ENCODE data around the gene PNPLA3. TPM values are rescaled to one million over a fixed set of nuclear protein-coding genes. Genes with fewer than 3 reads are reported as not detected.

Gene PNPLA3
- total RNA-seq, 2 experiments from 2014 or later: not detected

- H3K27ac ChIP-seq (ENCODE audit: low read depth, low read length, poor library complexity, severe bottlenecking): no peak overlapping the region
- intact Hi-C loops (cut with micrococcal nuclease; ENCODE audit: unreplicated experiment): no loop called here
- ChIA-PET POLR2A (no interaction called here), CTCF (ENCODE audit: unreplicated experiment) (no interaction called here)
- no peak overlapping the region for H3K4me3 ChIP-seq (ENCODE audit: low read depth, low read length, poor library complexity, severe bottlenecking)
- no TSS peak for BruUV-seq (replicated peaks)
- no peak for TF ChIP-seq EZH2phosphoT487 (IDR thresholded peaks at IDR 0.05; ENCODE audit: borderline replicate concordance, low read depth, low read length)
- TF ChIP-seq, protein P1, sequence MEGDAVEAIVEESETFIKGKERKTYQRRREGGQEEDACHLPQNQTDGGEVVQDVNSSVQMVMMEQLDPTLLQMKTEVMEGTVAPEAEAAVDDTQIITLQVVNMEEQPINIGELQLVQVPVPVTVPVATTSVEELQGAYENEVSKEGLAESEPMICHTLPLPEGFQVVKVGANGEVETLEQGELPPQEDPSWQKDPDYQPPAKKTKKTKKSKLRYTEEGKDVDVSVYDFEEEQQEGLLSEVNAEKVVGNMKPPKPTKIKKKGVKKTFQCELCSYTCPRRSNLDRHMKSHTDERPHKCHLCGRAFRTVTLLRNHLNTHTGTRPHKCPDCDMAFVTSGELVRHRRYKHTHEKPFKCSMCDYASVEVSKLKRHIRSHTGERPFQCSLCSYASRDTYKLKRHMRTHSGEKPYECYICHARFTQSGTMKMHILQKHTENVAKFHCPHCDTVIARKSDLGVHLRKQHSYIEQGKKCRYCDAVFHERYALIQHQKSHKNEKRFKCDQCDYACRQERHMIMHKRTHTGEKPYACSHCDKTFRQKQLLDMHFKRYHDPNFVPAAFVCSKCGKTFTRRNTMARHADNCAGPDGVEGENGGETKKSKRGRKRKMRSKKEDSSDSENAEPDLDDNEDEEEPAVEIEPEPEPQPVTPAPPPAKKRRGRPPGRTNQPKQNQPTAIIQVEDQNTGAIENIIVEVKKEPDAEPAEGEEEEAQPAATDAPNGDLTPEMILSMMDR (conservative IDR thresholded peaks at IDR 0.05; ENCODE audit: low read length): no peak
- peaks cover 10% of the 10 kb centered on the region for H3K4me1 ChIP-seq (ENCODE audit: insufficient read depth, low read length, poor library complexity, severe bottlenecking)
- no peak for DNase-seq (ENCODE audit: low spot score)
- H3K4me2 ChIP-seq (ENCODE audit: low read length): no peak overlapping the region
- H2AFZ ChIP-seq (ENCODE audit: low read length): no peak overlapping the region
- H3K79me2 ChIP-seq (ENCODE audit: insufficient read depth, low read depth, low read length): peaks cover 26% of the 10 kb centered on the region
- H4K20me1 ChIP-seq (ENCODE audit: insufficient read depth, low read length): peaks cover 5% of the 10 kb centered on the region; the same call in 1 of the 2 replicates
- H3K9me3 ChIP-seq (ENCODE audit: low read length): no peaks in the 10 kb centered on the region
- H3K9me2 ChIP-seq (ENCODE audit: insufficient read depth, low read length): no peaks in the 10 kb centered on the region
- H3K36me3 ChIP-seq (ENCODE audit: insufficient read depth, low read length): no peaks in the 10 kb centered on the region
Measured at GRCh38 chr22:43951391-43951790, 27.8 kb downstream of the PNPLA3 start.

- TF ChIP-seq EZH2phosphoT487 (IDR thresholded peaks at IDR 0.05; ENCODE audit: borderline replicate concordance, low read depth, low read length): no peak
- TF ChIP-seq, protein P1 (conservative IDR thresholded peaks at IDR 0.05; ENCODE audit: low read length): no peak
- peaks cover 5% of the 10 kb centered on the region; the same call in 1 of the 2 replicates for H4K20me1 ChIP-seq (ENCODE audit: insufficient read depth, low read length)
- no peak overlapping the region for H3K4me3 ChIP-seq (ENCODE audit: low read depth, low read length, poor library complexity, severe bottlenecking)
- H3K4me1 ChIP-seq (ENCODE audit: insufficient read depth, low read length, poor library complexity, severe bottlenecking): peaks cover 15% of the 10 kb centered on the region
- no peak overlapping the region for H3K27ac ChIP-seq (ENCODE audit: low read depth, low read length, poor library complexity, severe bottlenecking)
- intact Hi-C loops (cut with micrococcal nuclease; ENCODE audit: unreplicated experiment): no loop called here
- CTCF ChIA-PET (ENCODE audit: unreplicated experiment): no interaction called here
- H2AFZ ChIP-seq (ENCODE audit: low read length): no peak overlapping the region
- no TSS peak for BruUV-seq (replicated peaks)
- H3K9me3 ChIP-seq (ENCODE audit: low read length): no peaks in the 10 kb centered on the region
- DNase-seq (ENCODE audit: low spot score): no peak
- POLR2A ChIA-PET: no interaction called here
- H3K36me3 ChIP-seq (ENCODE audit: insufficient read depth, low read length): no peaks in the 10 kb centered on the region
- H3K79me2 ChIP-seq (ENCODE audit: insufficient read depth, low read depth, low read length): peaks cover 32% of the 10 kb centered on the region
- no peaks in the 10 kb centered on the region for H3K9me2 ChIP-seq (ENCODE audit: insufficient read depth, low read length)
- no peak overlapping the region for H3K4me2 ChIP-seq (ENCODE audit: low read length)
Measured at GRCh38 chr22:43951966-43952365, 28.4 kb downstream of the PNPLA3 start.

DNA sequence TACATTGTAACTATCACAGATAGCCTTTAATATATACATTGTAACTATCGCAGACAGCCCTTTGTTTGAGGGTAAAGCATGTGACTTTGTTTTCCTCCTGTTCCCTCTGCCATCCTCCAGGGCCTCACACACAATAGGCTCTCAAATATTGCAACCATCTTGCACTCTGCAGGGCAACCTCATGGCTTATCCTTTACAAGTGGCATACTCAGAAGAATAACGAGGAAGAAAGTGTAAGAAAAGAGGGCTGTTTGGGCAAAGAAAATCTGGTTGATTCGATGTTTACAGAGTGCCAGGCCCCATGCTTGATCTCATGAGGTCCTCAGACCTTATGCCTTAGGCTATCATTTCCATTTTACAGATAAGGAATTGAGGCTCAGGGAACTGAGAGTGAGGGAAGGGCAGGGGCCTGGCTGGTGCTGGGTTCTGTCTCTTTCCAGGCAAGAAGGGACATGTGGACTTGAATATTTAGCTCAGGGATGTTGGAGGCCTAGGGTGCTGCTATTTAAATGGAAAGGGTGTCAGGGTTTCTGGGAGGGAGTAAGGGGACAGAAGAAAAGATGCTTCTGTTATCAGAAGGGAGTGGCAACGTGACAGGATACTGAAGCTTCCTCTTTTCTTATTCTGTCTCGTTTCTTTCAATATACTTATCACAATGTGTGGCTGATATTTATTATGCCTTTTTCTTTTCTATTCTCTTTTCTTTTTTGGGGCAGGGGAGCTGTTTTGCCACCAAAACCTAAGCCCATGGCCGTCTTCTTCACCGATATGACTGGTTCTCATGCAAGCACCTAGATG, 30.6 kb downstream of the PNPLA3 start:
- peak; percentile 19 for DNase-seq (ENCODE audit: low spot score)
- intact Hi-C loops (cut with micrococcal nuclease; ENCODE audit: unreplicated experiment): no loop called here

More for the DNA sequence above, 30.6 kb downstream of the PNPLA3 start:
- Histone ChIP-seq H4K20me1 (ENCODE audit: insufficient read depth, low read length) (peaks cover 5% of the 10 kb centered on the region; the same call in 1 of the 2 replicates), H3K27ac (ENCODE audit: low read depth, low read length, poor library complexity, severe bottlenecking) (peak overlapping the region; percentile 49), H3K36me3 (ENCODE audit: insufficient read depth, low read length) (no peaks in the 10 kb centered on the region), H3K4me1 (ENCODE audit: insufficient read depth, low read length, poor library complexity, severe bottlenecking) (peaks cover 18% of the 10 kb centered on the region), H3K9me3 (ENCODE audit: low read length) (no peaks in the 10 kb centered on the region), H3K4me3 (ENCODE audit: low read depth, low read length, poor library complexity, severe bottlenecking) (peak overlapping the region; percentile 86), H3K9me2 (ENCODE audit: insufficient read depth, low read length) (no peaks in the 10 kb centered on the region), H3K79me2 (ENCODE audit: insufficient read depth, low read depth, low read length) (peaks cover 52% of the 10 kb centered on the region), H2AFZ (ENCODE audit: low read length) (peak overlapping the region; percentile 76; the same call in 1 of the 2 replicates), H3K4me2 (ENCODE audit: low read length) (peak overlapping the region; percentile 98)
- BruUV-seq (replicated peaks): no TSS peak
- CTCF ChIA-PET (ENCODE audit: unreplicated experiment): no interaction called here
- POLR2A ChIA-PET: interaction anchor here (0.8 kb wide), 1 partner anchor 21 kb away, joined by 3 read pairs; no protein-coding TSS in a partner anchor
- TF ChIP-seq, protein P1 (conservative IDR thresholded peaks at IDR 0.05; ENCODE audit: low read length): no peak
- no peak for TF ChIP-seq EZH2phosphoT487 (IDR thresholded peaks at IDR 0.05; ENCODE audit: borderline replicate concordance, low read depth, low read length)

Data from OCI-LY7 (cell line).